ENCODE data around the gene PREX1. TPM values are rescaled to one million over a fixed set of nuclear protein-coding genes. Genes with fewer than 3 reads are reported as not detected.
A peak's percentile ranks its signal among the peaks of the same experiment; 100 is the strongest.

PREX1 gene
- total RNA-seq, 1 donor from 2014 or later = 20.8 TPM

- no peak overlapping the region for H3K27ac Mint-ChIP-seq
- no peak overlapping the region for H3K4me3 Mint-ChIP-seq
- H3K4me1 Mint-ChIP-seq (ENCODE audit: unreplicated experiment) = peaks cover 5% of the 10 kb centered on the region
- no peaks in the 10 kb centered on the region for H3K9me3 Mint-ChIP-seq
- peaks cover 3% of the 10 kb centered on the region for H3K36me3 Mint-ChIP-seq
- peaks cover 12% of the 10 kb centered on the region for H3K27me3 Mint-ChIP-seq
- no peak for DNase-seq (ENCODE audit: extremely low spot score, unreplicated experiment)
- no peak for TF ChIP-seq CTCF (conservative IDR thresholded peaks at IDR 0.05)
Observed at GRCh38 chr20:48639899-48640298, 187.9 kb downstream of the PREX1 start.

- peaks cover 5% of the 10 kb centered on the region for H3K4me1 Mint-ChIP-seq (ENCODE audit: unreplicated experiment)
Observed at GRCh38 chr20:48638546-48638945, 189.3 kb downstream of the PREX1 start.

GRCh38 chr20:48637461-48637860 is 190.3 kb downstream of the PREX1 start:
- no peak overlapping the region for H3K4me3 Mint-ChIP-seq
- no peak for DNase-seq (ENCODE audit: extremely low spot score, unreplicated experiment)
- no peaks in the 10 kb centered on the region for H3K9me3 Mint-ChIP-seq
- H3K27ac Mint-ChIP-seq = no peak overlapping the region
- peaks cover 12% of the 10 kb centered on the region for H3K27me3 Mint-ChIP-seq
- peaks cover 5% of the 10 kb centered on the region for H3K4me1 Mint-ChIP-seq (ENCODE audit: unreplicated experiment)
- no peak for TF ChIP-seq CTCF (conservative IDR thresholded peaks at IDR 0.05)
- H3K36me3 Mint-ChIP-seq = peaks cover 3% of the 10 kb centered on the region

More at GRCh38 chr20:48638546-48638945, 189.3 kb downstream of the PREX1 start:
- no peak for DNase-seq (ENCODE audit: extremely low spot score, unreplicated experiment)
- Mint-ChIP-seq H3K36me3 (peaks cover 3% of the 10 kb centered on the region), H3K9me3 (no peaks in the 10 kb centered on the region), H3K27me3 (peaks cover 12% of the 10 kb centered on the region), H3K27ac (no peak overlapping the region), H3K4me3 (no peak overlapping the region)
- TF ChIP-seq CTCF (conservative IDR thresholded peaks at IDR 0.05) = no peak

- Mint-ChIP-seq H3K36me3 (peaks cover 3% of the 10 kb centered on the region), H3K27me3 (peaks cover 12% of the 10 kb centered on the region)
Observed at GRCh38 chr20:48636301-48636700, 191.5 kb downstream of the PREX1 start.

GRCh38 chr20:48635791-48636267 is 192.0 kb downstream of the PREX1 start:
- H3K9me3 Mint-ChIP-seq = no peaks in the 10 kb centered on the region
- no peak overlapping the region for H3K27ac Mint-ChIP-seq
- DNase-seq (ENCODE audit: extremely low spot score, unreplicated experiment) = no peak
- H3K4me1 Mint-ChIP-seq (ENCODE audit: unreplicated experiment) = peaks cover 10% of the 10 kb centered on the region
- TF ChIP-seq CTCF (conservative IDR thresholded peaks at IDR 0.05) = peak; percentile 91
- peaks cover 3% of the 10 kb centered on the region for H3K36me3 Mint-ChIP-seq
- H3K4me3 Mint-ChIP-seq = no peak overlapping the region
- peaks cover 12% of the 10 kb centered on the region for H3K27me3 Mint-ChIP-seq

More at GRCh38 chr20:48636301-48636700, 191.5 kb downstream of the PREX1 start:
- DNase-seq (ENCODE audit: extremely low spot score, unreplicated experiment) = no peak
- no peak overlapping the region for H3K4me3 Mint-ChIP-seq
- H3K4me1 Mint-ChIP-seq (ENCODE audit: unreplicated experiment) = peaks cover 6% of the 10 kb centered on the region
- no peaks in the 10 kb centered on the region for H3K9me3 Mint-ChIP-seq
- no peak for TF ChIP-seq CTCF (conservative IDR thresholded peaks at IDR 0.05)
- H3K27ac Mint-ChIP-seq = no peak overlapping the region

- DNase-seq (ENCODE audit: extremely low spot score, unreplicated experiment) = no peak
- H3K4me3 Mint-ChIP-seq = no peak overlapping the region
- H3K4me1 Mint-ChIP-seq (ENCODE audit: unreplicated experiment) = peaks cover 10% of the 10 kb centered on the region
- TF ChIP-seq CTCF (conservative IDR thresholded peaks at IDR 0.05) = no peak
- H3K36me3 Mint-ChIP-seq = peaks cover 3% of the 10 kb centered on the region
- no peaks in the 10 kb centered on the region for H3K9me3 Mint-ChIP-seq
- H3K27ac Mint-ChIP-seq = no peak overlapping the region
- peaks cover 12% of the 10 kb centered on the region for H3K27me3 Mint-ChIP-seq
Observed at GRCh38 chr20:48635361-48635760, 192.4 kb downstream of the PREX1 start.

Measured in type B pancreatic cell (in vitro differentiated cells).